Hippocampal formation (tissue), 2 donors: ENCODE results near the gene ACTR1A.
A peak's percentile ranks its signal among the peaks of the same experiment; 100 is the strongest.
"Not testable (repeated sequence)": the region's sequence is repeated elsewhere in the genome, so short reads cannot be mapped to it uniquely, and the experiment has no call there.

Source experiments
- DNase-seq, 2 donors: peaks; one replicate each; lab custom pipeline; 2025; lab: John Stamatoyannopoulos, UW

Gene ACTR1A

DNA sequence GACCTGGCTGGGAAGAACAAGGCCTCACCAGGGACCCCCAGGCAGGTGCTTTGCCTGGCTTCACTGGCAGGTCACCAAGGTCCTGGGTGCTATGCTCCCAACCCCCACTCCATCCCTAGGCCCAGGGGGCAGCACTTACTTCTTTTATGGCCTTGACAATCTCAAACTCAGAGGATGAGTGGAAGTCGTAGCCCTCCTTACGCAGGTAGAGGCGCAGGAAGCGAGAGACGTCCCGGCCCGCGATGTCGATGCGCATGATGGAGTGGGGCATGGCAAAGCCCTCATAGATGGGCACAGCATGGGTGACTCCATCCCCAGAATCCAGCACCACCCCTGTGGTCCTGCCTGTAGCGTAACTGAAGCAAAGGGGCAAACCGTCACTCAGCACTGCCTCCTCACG lies 18.5 kb downstream of the ACTR1A start:
- DNase-seq: no peak

DNA sequence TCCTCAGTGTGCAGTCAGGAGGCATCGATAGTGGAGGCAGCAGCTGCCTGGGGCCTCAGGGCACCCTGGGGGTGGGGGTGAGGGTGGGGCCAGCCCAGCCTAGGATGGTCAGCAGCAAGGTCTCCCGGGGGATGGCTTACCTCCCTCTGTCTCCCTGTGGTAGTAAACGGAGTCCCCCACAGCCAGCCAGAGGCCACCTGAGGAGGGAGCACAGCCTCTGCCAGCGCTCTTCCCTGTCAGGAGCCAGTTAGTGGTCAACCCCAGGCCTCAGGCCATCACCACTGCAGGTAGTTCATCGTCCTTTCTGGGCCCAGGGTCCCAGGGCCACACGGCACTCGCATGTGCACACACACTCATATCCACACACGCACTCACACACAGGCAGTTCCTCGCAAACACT lies 22.1 kb downstream of the ACTR1A start:
- DNase-seq: no peak

DNA sequence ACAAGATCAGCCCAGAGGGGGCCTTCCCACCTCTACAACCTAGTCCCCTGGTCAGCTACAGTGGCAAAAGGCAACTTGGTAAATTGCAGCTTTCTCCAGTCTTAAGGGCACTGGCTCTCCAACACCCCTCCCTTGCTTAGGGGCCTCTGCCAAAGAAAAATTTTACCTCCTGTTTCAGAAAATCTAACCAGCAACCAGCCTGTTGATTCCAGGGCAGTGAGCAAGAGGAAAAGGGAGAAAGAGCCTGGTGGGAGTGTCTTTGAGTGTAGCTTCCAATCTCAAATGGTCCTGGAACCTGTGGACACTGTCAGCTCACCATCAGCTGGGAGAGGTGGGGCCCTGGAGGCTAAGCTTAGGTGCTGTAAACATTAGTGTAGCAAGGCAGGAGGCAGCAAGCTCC lies 22.9 kb downstream of the ACTR1A start:
- no peak for DNase-seq

DNA sequence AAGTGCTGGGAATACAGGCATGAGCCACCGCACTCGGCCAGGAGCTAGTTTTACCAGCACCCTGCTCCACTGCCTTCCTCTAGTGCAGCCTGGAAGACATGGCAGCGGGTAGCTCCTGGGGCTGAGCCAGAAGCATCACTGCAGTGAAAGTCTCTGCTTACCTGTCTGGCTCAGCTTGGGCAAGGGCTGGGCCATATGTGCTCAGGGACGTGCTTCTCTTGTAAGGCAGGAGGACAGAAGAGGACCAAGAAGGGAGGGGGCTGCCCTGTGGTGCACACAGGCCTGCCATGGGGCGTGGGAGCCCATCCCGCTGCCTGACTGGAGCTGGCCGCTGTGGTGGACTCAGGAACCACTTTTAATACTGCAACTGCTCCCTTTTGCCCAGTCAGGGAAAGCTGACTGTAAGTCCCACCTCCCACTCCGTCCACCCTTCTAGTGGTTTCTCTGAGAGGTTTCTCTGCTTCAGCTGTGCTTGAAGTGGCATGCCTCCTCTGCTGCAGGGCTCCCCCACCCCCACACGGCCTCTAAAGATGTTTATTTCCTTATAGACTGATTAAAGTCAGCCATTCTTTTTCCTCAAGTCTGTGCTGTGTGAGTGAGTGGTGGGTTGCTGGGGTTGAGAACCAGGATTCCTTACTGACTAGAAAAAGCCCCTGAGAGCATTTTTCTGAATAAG lies 25.9 kb downstream of the ACTR1A start:
- no peak for DNase-seq

DNA sequence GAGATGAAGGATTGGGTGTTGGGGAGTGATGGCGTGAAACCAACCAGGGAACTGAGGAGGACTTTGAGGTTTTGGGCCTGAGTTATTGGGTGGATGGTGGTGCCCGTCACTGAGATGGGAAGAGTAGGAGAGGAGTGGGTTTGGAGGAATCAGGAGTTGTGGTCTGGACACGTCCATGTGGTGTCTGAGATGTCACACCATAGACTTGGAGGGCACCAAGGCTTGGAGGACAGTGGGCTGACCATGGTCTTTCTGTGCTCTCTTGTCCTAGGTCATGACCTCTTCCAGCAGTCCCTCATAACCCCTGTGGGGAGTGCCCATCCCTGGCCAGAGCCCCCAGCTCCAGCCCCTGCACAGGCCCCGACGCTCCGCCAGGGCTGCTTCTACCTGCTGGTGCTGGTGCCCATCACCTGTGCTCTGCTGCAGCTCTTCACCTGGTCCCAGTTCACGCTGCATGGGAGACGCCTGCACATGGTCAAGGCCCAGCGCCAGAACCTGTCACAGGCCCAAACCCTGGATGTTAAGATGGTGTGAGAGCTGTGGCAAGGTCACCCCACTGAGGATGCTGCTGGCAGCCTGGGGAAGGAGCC lies 27.0 kb downstream of the ACTR1A start:
- DNase-seq: no peak

DNA sequence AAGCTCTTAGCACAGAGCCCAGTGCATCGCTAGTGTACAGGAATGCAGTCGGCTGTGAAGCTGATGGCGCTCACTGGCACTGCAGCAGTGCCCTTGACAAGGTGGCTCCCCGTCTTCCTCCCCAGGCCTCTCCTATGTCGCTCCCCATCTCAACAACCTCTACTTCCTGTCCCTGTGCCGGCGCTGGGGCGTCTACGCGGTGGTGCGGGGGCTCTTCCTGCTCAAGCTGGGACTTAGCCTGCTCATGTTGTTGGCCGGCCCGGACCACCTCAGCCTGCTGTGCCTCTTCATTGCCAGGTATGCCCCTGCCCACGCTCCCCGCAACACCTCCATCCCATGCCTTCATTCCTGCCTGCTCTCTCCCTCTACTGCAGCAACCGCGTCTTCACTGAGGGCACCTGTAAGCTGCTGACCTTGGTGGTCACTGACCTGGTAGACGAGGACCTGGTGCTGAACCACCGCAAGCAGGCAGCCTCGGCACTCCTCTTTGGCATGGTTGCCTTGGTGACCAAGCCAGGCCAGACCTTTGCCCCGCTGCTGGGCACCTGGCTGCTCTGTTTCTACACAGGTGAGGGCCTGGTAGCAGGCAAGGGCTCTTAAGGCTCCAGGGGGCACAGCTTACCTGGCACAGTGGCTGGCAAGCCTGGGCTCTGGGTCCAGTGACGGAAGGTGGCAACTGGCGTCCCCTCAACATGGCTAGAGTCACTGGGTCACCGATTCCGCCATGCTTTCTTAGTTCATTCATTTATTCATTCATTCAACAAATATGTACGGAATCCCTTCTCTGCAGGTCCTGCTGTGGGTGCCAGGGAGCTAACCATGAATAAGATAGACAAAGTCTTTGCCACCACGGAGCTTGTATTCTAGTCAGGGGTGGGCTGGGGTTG lies 28.8 kb downstream of the ACTR1A start:
- DNase-seq: no peak

DNA sequence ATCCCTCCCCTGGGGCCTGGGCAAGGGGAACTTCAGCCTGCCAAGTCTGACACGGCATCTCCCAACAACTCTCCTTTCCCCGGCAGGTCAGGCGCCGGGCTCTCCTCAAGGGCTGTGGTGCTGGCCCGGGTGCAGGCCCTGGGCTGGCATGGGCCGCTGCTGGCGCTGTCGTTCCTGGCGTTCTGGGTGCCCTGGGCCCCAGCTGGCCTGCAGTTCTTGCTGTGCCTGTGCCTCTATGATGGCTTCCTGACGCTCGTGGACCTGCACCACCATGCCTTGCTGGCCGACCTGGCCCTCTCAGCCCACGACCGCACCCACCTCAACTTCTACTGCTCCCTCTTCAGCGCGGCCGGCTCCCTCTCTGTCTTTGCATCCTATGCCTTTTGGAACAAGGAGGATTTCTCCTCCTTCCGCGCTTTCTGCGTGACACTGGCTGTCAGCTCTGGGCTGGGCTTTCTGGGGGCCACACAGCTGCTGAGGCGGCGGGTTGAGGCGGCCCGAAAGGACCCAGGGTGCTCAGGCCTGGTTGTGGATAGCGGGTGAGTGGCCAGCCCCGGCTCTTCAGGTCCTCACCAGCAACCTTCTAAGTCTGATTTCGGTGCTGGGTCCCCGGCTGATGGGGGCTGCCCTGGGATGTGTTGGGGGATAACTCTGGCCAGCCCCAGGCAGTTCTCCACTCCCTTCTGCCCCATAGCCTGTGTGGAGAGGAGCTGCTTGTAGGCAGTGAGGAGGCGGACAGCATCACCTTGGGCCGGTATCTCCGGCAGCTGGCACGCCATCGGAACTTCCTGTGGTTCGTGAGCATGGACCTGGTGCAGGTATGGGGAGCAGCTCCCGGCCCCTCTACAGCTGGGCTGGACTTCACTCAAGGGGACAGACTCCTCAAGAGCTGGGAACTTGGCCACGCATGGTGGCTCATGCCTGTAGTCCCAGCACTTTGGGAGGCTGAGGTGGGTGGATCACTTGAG lies 31.6 kb downstream of the ACTR1A start:
- DNase-seq: no peak

DNA sequence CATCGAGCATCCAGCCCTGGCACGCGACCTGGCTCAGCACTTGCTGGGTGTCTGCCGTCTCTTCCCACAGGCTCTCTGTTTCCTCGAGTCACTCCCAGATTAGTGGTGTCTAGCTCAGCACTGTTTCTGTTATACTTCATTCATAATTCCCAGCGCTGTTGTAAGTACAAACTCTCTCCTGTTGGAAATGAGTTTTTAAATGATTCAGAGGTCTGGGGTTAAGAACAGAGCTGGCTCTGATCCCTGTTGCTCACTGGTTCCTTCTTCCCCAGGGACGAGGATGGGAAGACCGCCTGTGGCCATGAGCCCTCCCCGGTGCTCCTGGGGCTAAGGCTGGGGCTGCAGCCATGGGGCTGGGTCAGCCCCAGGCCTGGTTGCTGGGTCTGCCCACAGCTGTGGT lies 33.8 kb downstream of the ACTR1A start:
- no peak for DNase-seq

DNA sequence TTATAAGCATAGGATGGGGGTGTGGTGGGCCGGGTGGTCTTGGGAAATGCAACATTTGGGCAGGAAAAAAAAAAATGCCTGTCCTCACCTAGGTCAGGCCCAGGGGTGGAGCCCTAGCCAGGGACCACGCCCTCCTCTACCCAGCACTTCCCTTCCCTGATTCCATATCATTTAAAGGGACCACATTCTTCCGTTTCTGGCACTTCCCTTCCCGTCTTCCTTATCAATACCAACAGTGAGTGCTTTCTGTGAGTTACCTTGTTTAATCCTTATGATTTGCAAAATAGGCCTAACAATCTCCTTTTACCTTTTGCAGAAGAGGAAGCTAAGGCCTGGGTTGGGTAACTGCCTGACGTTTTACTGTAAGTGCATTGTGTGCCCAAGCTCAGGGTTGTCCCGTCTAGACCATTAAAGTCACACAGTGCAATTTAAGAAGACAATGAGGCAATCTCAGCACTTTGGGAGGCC lies 34.5 kb downstream of the ACTR1A start:
- no peak for DNase-seq

DNA sequence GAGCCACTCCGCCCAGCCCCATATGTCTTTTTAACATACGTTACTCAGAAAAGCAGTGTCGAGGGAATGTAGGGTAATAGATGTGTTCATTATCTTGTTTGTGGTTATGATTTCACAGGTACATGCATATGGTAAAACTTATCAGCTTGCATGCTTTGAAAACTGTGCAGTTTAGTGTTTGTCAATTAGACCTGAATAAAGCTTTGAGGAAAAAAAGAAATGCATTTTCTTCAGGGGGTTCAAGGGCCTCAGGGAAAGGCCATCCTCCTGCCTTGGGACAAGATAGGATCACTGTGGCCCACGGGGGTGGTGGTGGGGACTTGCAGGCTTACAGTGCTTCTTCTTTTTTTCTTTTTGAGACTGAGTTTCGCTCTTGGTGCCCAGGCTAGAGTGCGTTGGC lies 35.2 kb downstream of the ACTR1A start:
- DNase-seq: no peak

DNA sequence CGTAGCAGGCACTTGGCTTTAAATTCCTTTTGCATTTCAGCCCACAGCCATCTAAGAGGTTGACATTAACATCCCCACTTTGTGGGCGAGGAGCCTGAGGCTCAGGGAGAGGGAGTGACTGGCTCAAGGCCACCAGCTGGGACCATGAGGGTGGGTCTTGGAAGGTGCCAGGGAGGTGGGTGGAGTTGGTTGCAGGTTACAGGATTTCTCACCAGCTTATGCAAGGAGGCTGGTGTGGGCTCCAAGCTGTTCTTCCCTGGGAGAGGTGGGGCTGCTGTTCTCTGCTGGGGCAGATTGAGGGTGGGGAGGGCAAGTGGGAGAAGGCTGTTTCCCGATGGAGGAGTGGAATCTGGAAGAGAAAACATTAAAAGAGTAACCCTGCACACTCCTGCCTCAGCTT lies 37.0 kb downstream of the ACTR1A start:
- DNase-seq: no peak

DNA sequence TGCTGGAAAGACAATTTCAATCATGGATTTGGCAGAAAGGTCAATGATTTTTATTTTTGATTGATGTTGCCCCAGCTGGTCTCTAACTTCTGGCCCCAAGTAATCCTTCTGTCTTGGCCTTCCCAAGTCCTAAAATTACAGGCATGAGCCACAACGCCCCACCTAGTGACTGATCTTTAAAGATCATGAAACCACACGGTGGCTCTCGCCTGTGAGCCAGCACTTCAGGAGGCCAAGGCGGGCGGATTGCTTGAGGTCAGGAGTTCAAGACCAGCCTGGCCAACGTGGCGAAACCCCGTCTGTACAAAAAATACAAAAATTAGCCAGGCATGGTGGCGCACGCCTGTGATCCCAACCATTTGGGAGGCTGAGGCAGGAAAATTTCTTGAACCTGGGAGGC lies 38.5 kb downstream of the ACTR1A start:
- no peak for DNase-seq

DNA sequence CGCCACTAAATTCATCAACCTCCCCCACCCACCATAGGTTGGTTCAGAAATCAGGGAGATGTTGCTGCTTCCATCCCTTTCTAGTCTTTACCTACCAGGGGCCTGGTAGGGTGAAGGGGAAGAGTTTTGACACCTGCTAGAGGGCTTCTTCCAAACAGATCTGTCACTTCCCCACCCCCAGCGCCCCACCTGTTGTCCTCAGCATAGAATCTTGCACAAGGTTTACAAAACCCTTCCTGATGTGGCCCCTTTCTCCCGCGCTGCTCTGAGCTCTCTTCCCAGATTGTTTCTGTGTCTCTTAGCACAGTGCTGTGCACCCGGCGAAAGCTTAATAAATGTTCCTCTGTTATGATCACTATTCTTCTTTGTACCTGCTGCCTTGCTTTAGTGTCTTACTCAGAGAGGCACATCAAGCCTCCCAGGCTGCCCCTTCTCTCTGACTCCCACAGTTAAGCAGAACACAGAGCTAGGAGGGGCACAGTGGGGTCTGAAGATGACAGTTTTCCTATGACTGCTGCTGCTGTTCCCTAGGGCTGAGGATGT lies 39.9 kb downstream of the ACTR1A start:
- no peak for DNase-seq

DNA sequence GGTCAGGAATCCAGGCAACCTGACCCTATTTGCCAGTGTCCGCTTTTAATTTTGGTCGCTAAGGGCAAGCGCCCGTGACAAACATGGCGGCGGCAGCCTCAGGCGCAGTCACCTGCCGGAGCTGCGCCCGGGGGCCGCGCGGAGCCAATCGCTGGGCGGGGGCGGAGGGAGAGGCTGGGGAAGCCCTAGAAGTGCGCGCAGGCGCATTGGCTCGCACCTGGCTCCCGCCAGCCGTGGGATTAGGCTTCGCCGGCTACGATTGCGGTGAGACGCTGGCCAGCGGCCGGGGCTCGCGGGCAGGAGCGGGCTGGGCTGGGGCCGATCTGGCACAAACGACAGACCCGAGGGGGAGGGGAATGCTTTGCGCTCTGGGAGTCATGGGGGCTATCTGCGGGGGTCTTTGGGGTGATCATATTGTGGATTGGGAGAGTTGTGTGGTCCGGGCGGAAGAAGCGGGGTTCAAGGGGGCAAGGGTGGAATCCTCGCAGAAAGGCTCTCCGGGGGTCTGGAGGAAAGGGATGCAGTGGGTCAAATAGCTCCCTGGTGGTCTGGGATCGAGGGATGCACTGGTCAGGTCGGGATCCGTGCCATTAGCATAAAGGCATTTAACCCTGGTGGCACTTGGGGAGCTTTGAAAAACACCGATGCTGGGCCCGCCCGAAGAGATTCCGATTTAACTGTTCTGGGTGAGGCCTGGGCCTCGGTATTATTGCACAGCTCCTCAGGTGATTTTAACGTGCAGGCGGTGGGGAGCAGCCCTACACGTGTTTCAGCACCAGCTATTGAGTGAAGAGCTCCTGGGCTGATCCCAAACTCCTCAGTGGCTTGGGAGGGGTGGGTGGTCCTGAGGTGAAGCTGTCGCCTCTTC lies 41.1 kb downstream of the ACTR1A start:
- DNase-seq: peak; percentile 76 to 83

DNA sequence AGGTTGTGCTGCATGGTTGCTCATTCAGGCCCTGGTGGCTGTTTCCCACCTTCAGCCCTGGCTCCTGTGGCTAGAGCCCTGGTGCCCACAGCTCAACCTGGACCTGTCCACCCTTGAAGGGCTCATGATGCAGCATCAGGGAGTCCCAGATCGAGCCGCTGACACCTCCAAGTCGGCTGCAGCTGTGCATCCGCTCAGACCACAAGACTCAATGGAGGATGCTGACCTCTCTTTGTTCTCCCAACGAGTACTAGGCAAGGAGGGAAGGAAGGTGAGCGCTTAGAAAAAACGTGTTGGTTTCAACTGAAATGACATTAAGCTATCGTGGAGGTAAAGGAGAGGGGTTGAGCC lies 41.7 kb downstream of the ACTR1A start:
- no peak for DNase-seq

DNA sequence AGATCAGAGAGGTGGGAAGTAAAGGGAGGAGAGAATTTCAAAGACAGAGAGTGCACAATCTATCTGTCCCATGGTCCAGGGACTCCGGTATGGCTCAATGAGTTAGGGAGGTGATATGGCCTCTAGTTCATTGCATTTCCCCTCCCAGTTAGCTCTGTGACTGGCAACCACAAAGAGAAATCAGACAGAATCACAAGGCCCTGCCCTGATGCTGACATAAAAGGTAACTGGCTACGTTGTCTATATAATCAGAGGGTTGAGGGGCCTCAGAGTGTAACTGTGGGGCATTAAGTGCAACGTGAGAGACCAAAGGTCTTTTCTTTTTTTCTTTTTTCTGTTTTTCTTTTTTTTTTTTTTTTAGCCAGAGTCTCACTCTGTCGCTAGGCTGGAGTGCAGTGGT lies 43.9 kb downstream of the ACTR1A start:
- no peak for DNase-seq

DNA sequence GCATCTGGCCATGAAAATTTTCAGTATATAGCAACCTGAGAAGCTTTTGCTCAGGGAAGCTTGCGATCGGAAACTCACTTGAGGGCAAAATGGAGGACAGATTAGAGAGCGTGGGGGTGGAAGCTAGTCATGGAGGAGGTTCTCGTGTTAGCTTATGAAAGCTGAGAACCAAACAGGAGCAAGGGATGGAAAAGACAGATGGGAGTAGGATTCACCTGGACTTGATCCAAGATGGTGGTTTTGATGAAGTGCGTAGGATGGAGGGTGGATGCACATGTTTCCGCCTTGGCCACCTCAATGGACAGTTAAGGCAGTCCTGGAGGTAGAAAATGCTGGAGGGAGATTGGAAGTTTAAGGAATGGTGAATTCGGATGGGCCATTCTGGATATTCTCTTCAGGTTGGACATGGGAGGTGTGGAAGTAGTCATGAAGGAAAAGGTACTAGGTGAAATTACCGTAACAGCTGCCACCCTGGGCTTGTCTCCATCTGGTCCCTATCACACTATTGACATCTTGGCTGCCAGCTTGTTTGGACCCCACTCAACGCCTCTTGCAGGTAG lies 44.8 kb downstream of the ACTR1A start:
- DNase-seq: no peak

DNA sequence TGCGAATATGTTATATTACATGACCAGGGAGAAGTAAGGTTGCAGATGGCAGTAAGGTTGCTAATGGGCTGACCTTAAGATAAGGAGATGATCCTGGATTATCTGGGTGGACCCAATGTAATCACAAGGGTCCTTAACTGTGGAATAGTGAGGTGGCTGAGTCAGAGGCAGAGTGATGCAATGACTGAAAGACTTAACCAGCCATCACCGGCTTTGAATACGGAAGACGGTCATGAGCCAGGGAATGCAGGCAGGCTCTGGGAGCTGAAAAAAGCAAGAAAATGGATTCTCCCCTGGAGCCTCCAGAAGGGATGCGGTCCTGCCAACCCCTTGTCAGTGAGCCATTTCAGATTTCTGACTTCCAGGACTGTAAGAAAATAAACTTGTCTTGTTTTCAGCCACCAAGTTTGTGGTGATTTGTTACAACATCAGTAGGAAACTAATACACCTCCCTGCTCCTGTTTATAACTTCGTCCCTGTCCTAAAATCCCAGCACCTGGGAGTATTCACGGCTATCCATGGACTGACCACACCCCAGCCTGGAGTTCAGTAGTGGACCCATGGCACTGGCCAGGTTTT lies 46.5 kb downstream of the ACTR1A start:
- no peak for DNase-seq

DNA sequence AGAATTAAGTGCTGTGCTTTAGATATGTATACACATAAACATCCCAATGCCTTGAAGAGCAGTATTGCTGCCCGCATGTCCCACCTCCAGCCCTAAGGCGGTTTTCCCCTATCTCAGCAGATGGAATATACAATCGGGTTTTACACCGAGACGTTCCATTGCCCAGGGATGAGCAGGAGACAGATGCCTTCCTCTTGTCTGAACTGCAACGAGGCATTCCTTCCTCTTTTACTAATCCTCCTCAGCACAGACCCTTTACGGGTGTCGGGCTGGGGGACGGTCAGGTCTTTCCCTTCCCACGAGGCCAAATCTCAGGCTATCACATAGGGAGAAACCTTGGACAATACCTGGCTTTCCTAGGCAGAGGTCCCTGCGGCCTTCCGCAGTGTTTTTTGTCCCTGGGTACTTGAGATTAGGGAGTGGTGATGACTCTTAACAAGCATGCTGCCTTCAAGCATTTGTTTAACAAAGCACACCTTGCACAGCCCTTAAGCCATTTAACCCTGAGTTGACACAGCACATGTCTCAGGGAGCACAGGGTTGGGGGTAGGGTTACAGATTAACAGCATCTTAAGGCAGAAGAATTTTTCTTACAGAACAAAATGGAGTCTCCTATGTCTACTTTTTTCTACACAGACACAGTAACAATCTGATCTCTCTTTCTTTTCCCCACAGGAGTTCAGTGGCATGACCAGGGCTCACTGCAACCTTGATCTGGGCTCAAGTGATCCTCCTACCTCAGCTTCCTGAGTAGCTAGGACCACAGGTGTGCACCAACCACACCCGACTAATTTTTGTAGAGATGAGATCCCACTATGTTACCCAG lies 47.6 kb downstream of the ACTR1A start:
- not testable (repeated sequence) for DNase-seq
